Measurements from ENCODE around the gene PRR15L.

DNA sequence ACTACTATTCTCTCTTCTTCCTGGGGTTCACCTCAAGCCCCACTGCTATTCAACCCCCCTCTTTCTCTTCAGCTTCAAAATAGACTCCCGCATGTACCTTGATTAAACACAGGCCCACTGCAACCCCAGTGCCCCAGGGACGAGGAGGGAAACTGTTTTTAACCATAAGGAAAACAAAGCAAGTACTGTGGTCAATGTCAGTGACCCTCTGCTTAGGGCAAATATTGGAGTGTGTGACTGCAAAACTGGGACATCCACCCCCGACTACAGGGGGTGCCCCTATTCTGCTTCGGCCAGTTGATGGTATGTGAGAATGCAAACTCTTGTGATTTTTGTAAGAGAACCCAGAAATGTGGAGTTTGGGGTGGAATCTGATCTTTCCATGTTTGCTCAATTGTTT is 25.8 kb downstream of the PRR15L start:
- TF ChIP-seq, protein P1, sequence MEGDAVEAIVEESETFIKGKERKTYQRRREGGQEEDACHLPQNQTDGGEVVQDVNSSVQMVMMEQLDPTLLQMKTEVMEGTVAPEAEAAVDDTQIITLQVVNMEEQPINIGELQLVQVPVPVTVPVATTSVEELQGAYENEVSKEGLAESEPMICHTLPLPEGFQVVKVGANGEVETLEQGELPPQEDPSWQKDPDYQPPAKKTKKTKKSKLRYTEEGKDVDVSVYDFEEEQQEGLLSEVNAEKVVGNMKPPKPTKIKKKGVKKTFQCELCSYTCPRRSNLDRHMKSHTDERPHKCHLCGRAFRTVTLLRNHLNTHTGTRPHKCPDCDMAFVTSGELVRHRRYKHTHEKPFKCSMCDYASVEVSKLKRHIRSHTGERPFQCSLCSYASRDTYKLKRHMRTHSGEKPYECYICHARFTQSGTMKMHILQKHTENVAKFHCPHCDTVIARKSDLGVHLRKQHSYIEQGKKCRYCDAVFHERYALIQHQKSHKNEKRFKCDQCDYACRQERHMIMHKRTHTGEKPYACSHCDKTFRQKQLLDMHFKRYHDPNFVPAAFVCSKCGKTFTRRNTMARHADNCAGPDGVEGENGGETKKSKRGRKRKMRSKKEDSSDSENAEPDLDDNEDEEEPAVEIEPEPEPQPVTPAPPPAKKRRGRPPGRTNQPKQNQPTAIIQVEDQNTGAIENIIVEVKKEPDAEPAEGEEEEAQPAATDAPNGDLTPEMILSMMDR (optimal IDR thresholded peaks at IDR 0.05 in 1 of 3, IDR thresholded peaks at IDR 0.05 in 1 of 3, conservative IDR thresholded peaks at IDR 0.05 in 1 of 3; ENCODE audit: extremely low read depth in 1 of 3, insufficient read depth in 2 of 3, low read length in 3 of 3): no peak
- TF ChIP-seq EZH2 (IDR thresholded peaks at IDR 0.05; ENCODE audit: low read length): no peak
